Esophagus muscularis mucosa (tissue), 4 donors: ENCODE measurements around the gene TMEM132A.

Source experiments
- EP300 ChIP-seq: sonication (generic); formaldehyde crosslinking; IDR thresholded peaks from one replicate; pipeline ENCODE4 v1.6.1; 2017; ENCODE audit warnings: antibody characterized with exemption
- POLR2A ChIP-seq: fragments of 450-650 bp; IDR thresholded peaks from one replicate; pipeline ENCODE4 v1.6.1; 2017; ENCODE audit warnings: antibody characterized with exemption, moderate library complexity, mild to moderate bottlenecking, low read depth
- POLR2AphosphoS5 ChIP-seq, 2 donors: sonication (generic); formaldehyde crosslinking; IDR thresholded peaks; one replicate each; pipeline ENCODE4 v1.6.1; 2017; ENCODE audit warnings: antibody characterized with exemption in 2 of 2
- TF ChIP-seq, protein P1 (sequence below), 3 experiments: fragments of 200-600 bp in 2 of 3; fragments of 450-650 bp in 1 of 3; sonication (generic) in 2 of 3; IDR thresholded peaks; one replicate each; pipeline ENCODE4 v1.5.1; 2017 to 2019; ENCODE audit warnings: antibody characterized with exemption in 3 of 3, mild to moderate bottlenecking in 2 of 3, moderate library complexity in 1 of 3

DNA sequence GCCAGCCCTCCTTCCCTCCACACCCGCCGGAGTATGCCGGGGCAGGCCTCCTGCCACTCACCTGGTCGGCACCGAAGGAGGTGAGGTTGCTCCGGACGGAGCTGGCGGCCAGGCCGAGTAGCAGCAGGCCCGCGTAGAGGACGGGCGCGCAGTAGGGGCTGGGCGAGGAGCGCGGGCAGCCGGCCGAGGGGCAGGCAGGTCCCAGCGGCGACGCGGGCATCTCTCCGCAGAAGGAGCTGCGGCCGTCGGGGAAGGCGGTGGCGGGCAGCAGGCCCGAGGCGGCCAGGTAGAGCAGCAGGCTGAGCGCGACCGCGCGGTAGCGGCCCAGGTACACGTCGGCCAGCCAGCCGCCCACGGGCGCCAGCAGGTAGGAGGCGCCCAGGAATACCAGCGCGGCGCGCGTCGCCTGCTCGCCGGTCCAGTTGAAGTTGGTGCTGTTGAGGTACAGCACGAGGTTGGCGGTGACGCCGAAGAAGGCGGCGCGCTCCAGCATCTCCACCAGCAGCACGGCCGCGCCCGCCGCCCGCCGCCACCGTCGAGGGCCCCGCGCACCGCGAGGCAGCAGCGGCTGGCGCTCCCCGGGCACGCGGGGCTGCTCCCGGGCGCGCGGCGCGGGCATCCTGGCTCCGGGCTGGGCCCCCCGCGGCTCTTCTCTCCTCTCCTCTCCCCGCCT is 26.8 kb downstream of the TMEM132A start:
- TF ChIP-seq, protein P1, sequence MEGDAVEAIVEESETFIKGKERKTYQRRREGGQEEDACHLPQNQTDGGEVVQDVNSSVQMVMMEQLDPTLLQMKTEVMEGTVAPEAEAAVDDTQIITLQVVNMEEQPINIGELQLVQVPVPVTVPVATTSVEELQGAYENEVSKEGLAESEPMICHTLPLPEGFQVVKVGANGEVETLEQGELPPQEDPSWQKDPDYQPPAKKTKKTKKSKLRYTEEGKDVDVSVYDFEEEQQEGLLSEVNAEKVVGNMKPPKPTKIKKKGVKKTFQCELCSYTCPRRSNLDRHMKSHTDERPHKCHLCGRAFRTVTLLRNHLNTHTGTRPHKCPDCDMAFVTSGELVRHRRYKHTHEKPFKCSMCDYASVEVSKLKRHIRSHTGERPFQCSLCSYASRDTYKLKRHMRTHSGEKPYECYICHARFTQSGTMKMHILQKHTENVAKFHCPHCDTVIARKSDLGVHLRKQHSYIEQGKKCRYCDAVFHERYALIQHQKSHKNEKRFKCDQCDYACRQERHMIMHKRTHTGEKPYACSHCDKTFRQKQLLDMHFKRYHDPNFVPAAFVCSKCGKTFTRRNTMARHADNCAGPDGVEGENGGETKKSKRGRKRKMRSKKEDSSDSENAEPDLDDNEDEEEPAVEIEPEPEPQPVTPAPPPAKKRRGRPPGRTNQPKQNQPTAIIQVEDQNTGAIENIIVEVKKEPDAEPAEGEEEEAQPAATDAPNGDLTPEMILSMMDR (IDR thresholded peaks at IDR 0.05) = no peak
- TF ChIP-seq POLR2AphosphoS5 (IDR thresholded peaks at IDR 0.05) (no peak), EP300 (no peak), POLR2A (no peak)
